Left lung (tissue), 10 donors: ENCODE data around the gene EDN2. TPM values are rescaled to one million over a fixed set of nuclear protein-coding genes. Genes with fewer than 3 reads are reported as not detected.

Experiments used
- ATAC-seq: fragments of 200-7000 bp; cut with Tn5 transposase; one replicate; pipeline ENCODE4 v1.9.1; 2020; ENCODE audit warnings: moderate library complexity
- DNase-seq, 4 donors: peaks; one replicate each; pipeline ENCODE4 v3.0.0-alpha.2; 2013 to 2020
- H3K27ac ChIP-seq, 2 donors: fragments of 200-600 bp; sonication (generic) in 1 of 2; one replicate each; pipeline versions ENCODE4 v1.5.0 to v1.8.0; 2020 to 2021
- H3K27me3 ChIP-seq, 2 donors: fragments of 200-600 bp; sonication (generic) in 1 of 2; one replicate each; pipeline versions ENCODE4 v1.5.0 to v1.8.0; 2020 to 2021
- H3K36me3 ChIP-seq, 2 donors: fragments of 200-600 bp; sonication (generic) in 1 of 2; one replicate each; pipeline versions ENCODE4 v1.5.0 to v1.8.0; 2020 to 2021
- H3K4me1 ChIP-seq, 2 donors: fragments of 200-600 bp; one replicate each; pipeline ENCODE4 v1.8.0; 2021
- H3K4me3 ChIP-seq, 2 donors: fragments of 200-600 bp; sonication (generic) in 1 of 2; one replicate each; pipeline versions ENCODE4 v1.5.0 to v1.8.0; 2020 to 2021; ENCODE audit warnings: mild to moderate bottlenecking in 1 of 2
- H3K9me3 ChIP-seq, 2 donors: fragments of 200-600 bp; sonication (generic) in 1 of 2; one replicate each; pipeline versions ENCODE4 v1.5.0 to v1.8.0; 2020 to 2021
- intact Hi-C, 2 donors: fragments of 100-400 bp; cut with DNase I; formaldehyde crosslinking; loops; one replicate each; pipeline versions ENCODE4 v1.11.2 to v1.14.2; 2022
- polyA plus RNA-seq, 6 donors: library from polyadenylated mRNA; unstranded; fragments of 120-200 nt; gene quantifications; one replicate each; pipeline ENCODE4 v1.2.1, GENCODE V29; 2013; ENCODE audit not compliant: insufficient read length in 6 of 6
- total RNA-seq, 2 donors: library from RNA; stranded (reverse); fragmentation: NEBNext Ultra II Directional; extraction: Animal tissue kit (Norgen Biotek cat#: 25700); gene quantifications; one replicate each; pipeline ENCODE4 v1.2.1, GENCODE V29; 2021
- TF ChIP-seq, protein P1 (sequence below), 2 donors: fragments of 200-600 bp; sonication (generic) in 1 of 2; IDR thresholded peaks; one replicate each; pipeline versions ENCODE4 v1.5.0 to v1.8.0; 2021; ENCODE audit warnings: antibody characterized with exemption in 2 of 2
- donor health status: DM: no; HTN: yes; CAD: no.
- donor health status: DM: no; HTN: no; CAD: no.

The EDN2 gene
- total and polyA plus RNA-seq, 8 donors = 0.22 to 4.0 (median 0.36) TPM; not detected in 1

- Histone ChIP-seq H3K36me3 (no peaks in the 10 kb centered on the region), H3K4me1 (peaks cover 10 to 27% of the 10 kb centered on the region in 2 donors), H3K9me3 (no peaks in the 10 kb centered on the region), H3K27ac (no peak overlapping the region), H3K4me3 (no peak overlapping the region), H3K27me3 (peaks cover 0 to 22% of the 10 kb centered on the region in 2 donors)
- intact Hi-C loops = no loop called here
- DNase-seq (peak in 1 of 4 donors; percentile 61), ATAC-seq (no peak)
- TF ChIP-seq, protein P1, sequence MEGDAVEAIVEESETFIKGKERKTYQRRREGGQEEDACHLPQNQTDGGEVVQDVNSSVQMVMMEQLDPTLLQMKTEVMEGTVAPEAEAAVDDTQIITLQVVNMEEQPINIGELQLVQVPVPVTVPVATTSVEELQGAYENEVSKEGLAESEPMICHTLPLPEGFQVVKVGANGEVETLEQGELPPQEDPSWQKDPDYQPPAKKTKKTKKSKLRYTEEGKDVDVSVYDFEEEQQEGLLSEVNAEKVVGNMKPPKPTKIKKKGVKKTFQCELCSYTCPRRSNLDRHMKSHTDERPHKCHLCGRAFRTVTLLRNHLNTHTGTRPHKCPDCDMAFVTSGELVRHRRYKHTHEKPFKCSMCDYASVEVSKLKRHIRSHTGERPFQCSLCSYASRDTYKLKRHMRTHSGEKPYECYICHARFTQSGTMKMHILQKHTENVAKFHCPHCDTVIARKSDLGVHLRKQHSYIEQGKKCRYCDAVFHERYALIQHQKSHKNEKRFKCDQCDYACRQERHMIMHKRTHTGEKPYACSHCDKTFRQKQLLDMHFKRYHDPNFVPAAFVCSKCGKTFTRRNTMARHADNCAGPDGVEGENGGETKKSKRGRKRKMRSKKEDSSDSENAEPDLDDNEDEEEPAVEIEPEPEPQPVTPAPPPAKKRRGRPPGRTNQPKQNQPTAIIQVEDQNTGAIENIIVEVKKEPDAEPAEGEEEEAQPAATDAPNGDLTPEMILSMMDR (IDR thresholded peaks at IDR 0.05) = no peak
Measured at GRCh38 chr1:41493117-41493536, 8.6 kb upstream of the EDN2 start.

- Histone ChIP-seq H3K4me1 (peaks cover 10 to 21% of the 10 kb centered on the region in 2 donors), H3K9me3 (no peaks in the 10 kb centered on the region), H3K27ac (no peak overlapping the region), H3K4me3 (no peak overlapping the region), H3K36me3 (no peaks in the 10 kb centered on the region), H3K27me3 (peaks cover 0 to 22% of the 10 kb centered on the region in 2 donors)
- TF ChIP-seq, protein P1 (IDR thresholded peaks at IDR 0.05) = peak in 1 of 2 donors; percentile 21
- intact Hi-C loops = no loop called here
- DNase-seq = peak in 1 of 4 donors; percentile 72
- ATAC-seq = no peak
Measured at GRCh38 chr1:41492341-41492848, 7.9 kb upstream of the EDN2 start.

DNA sequence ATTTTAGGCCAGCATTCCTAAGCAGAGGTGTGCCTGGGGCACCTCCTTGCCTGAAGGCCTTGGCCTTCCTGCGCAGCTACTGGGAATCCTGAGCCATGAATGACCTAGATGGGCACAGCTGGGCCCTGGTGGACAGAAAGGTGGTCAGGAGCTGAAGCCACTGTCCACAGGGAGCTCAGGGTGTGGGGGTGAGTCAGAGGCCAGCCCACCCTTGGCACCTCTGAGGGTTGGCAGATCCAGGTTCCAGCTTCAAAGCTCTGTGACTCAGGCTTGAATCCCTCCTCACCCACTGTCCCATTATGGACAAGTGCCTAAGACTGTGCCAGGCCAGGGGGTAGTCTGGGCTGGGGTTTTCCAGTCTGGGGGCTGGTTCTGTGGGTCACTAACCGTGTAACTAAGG, 6.4 kb upstream of the EDN2 start:
- TF ChIP-seq, protein P1 (IDR thresholded peaks at IDR 0.05) = no peak
- H3K27ac ChIP-seq = no peak overlapping the region
- ATAC-seq = no peak

GRCh38 chr1:41489561-41489960, 5.1 kb upstream of the EDN2 start:
- intact Hi-C loops = no loop called here
- H3K4me1 ChIP-seq = peaks cover 13 to 28% of the 10 kb centered on the region in 2 donors
- H3K27ac ChIP-seq = no peak overlapping the region
- peaks cover 0 to 12% of the 10 kb centered on the region in 2 donors for H3K27me3 ChIP-seq
- H3K9me3 ChIP-seq = no peaks in the 10 kb centered on the region
- TF ChIP-seq, protein P1 (IDR thresholded peaks at IDR 0.05) = no peak
- no peak for ATAC-seq
- no peaks in the 10 kb centered on the region for H3K36me3 ChIP-seq
- H3K4me3 ChIP-seq = no peak overlapping the region
- DNase-seq = no peak

More for the DNA sequence above, 6.4 kb upstream of the EDN2 start:
- intact Hi-C loops = no loop called here
- DNase-seq = no peak
- Histone ChIP-seq H3K4me3 (no peak overlapping the region), H3K36me3 (no peaks in the 10 kb centered on the region), H3K4me1 (peaks cover 3 to 20% of the 10 kb centered on the region in 2 donors), H3K27me3 (peaks cover 0 to 22% of the 10 kb centered on the region in 2 donors), H3K9me3 (no peaks in the 10 kb centered on the region)

GRCh38 chr1:41488040-41488951, 3.8 kb upstream of the EDN2 start:
- ATAC-seq (no peak), DNase-seq (no peak)
- Histone ChIP-seq H3K27me3 (peaks cover 0 to 12% of the 10 kb centered on the region in 2 donors), H3K36me3 (no peaks in the 10 kb centered on the region), H3K4me3 (no peak overlapping the region), H3K27ac (no peak overlapping the region), H3K9me3 (no peaks in the 10 kb centered on the region), H3K4me1 (peaks cover 13 to 29% of the 10 kb centered on the region in 2 donors)
- TF ChIP-seq, protein P1 (IDR thresholded peaks at IDR 0.05) = no peak
- intact Hi-C loops = no loop called here
